Effector CD4-positive, alpha-beta T cell (primary cell): ENCODE measurements around the gene TNS1.

Experiments used
- DNase-seq: peaks from one replicate; pipeline ENCODE4 v3.0.0-alpha.2; 2020

The TNS1 gene

DNA sequence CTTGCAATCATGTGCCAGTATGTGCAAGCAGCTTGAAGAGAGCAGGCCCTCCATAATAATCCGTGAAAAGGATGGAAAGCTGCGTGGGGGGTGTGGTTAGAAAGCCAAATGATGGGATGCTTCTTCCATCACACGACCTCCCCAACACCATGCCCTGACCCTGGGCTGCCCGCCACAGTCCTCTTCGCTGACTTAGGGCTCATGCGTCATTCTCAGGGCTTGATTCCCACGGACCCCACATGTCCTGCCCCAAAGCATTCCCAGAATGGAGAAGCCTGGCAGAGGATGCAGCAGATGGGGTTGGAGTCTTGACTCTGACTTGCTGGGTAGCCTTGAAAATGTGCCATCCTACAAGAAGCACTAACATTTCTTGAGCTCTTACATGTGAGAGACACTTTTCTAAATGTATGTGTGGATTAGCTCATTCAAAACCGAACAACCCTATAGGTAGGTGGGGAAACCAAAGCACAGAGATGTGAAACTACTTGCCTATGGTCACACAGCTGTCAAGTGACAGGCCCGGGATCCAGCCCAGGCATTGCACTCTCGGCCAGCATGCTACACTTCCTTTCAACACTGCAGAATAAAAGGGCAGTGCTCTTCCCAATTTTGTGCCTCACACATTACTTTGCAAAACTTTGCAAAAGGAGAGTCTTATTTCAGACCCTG lies 3.7 kb downstream of the TNS1 start:
- DNase-seq = no peak

DNA sequence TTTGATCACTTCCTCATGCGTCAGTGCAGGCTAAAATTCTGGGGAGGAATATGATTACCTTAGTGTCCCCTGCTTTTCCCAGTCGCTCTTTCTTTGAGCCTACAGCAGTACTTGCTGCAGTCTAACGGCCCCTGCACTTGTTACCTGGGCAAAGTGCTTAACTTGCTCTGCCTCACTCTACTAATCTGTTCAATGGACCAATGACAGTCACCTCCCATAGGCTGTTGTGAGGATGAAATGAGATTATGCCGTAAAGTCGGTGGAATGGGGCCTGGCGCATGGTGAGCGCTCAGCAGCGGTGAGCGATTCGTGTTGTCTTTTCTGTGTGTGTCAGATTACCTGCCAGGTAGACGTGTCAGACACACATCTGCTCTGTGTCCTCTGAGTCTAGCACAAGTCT lies 5.3 kb downstream of the TNS1 start:
- no peak for DNase-seq

DNA sequence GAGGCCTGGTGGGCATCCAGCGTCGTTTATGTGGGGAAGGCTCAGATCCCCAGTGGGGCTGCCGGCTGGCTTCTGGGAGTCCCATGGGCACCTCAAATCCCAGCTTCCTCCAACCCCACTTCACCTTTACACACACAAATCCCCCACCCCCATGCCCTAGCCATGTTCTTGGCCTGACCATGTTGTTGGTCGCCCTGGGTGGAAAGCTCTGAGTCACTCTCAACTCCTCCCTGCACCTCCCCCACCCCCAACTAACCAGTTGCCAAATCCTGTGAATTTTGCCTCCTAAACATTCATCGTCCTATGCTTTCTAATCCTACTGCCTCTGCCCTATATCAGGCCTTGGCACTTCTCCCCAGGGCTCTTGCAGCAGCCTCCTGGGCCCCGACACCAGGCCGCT lies 6.4 kb downstream of the TNS1 start:
- DNase-seq = no peak

DNA sequence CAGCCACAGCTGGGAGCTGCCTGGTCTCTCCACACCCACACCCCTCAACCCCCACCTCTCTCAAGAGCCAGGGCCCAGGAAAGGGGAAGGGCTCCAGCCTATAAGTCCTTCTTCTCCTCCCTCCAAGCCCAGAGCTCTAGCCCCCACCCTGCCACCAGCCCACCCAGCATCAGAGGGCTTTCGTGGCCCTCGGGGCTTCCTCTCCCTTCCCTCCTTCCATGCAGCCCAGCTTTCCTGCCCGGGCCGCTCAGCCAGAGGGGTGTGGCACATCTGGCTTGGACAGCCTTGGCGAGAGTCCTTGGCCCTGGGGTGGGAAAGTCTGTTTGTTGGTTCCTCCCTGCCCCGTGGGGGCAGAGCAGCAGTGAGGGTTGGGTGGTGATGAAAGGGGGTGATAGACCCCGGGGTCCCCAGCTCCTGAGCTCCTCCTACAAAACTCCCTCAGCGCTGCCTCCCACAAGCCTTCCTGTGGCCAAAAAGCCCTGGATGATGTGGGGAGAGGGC lies 7.0 kb downstream of the TNS1 start:
- DNase-seq = no peak

DNA sequence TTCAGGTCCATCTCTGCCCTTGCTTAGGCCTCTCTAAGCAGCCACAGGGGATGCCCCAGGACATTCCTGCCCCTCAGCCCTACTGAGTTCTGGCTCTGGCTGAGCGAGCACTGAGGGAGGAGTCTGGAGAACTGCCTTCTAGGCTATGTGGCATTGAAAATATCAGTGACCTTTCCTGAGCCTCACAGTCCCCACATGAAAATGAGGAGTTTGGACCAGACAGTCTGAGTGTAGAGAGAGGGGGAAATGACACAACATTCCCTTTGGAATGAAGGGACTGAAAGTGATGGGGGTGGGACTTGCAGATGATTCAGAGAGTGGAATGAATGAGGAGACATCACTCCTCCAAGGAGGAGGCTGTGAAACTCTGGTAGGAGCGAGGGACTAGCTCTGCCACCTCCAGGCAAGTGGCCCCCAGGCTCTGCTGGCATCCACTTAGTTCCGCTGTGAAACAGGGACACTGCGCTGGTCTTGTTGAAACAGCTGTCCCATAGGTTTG lies 8.0 kb downstream of the TNS1 start:
- DNase-seq = no peak

DNA sequence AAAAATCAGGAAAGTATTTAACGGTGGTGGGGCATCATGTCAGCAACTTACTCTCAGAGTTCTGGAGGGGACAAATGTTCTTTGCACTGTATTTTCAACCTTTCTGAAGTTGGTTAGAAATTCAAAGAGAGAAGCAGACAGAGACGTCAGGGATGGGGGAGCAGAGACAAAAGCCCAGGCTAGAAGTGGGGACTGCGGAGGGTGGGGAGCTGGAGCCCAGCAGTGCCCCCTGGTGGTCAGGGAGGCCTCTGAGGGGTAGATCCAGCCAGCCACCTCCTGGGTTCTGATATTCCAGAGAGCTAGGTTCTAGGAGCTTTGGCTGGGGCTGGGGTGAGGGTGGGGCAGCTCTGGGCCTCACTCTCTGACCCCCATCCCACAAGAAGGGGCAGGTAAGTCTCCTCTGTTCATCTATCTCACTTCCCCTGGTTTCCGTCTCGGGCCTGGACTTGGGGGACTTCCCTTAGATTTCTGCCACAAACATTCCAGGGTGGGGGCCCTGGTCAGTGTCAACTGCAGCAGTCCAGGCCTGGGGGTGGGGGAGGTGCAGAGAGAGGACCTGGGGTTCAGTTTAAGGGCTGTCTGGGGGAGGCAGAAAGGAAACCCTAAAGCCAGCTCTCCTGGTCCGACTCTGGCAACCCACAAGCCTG lies 8.9 kb downstream of the TNS1 start:
- DNase-seq = peak; percentile 14

DNA sequence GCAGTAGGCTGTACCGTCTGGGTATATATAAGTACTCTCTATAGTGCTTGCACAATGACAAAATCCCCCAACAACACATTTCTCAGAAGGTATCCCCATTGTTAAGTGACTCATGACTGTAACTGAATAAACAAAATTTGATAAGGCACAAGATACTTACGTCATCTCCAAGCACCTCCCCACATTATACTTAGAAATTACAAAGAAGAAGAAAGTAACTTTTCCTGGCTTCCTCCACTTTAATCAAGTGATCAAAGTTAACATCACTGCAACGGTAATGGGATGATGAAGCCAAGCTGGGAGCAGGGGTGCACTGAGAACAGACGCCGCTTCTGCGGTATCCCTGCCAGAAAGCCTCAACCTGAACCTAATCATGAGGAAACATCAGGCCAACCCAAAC lies 9.7 kb downstream of the TNS1 start:
- DNase-seq = no peak

DNA sequence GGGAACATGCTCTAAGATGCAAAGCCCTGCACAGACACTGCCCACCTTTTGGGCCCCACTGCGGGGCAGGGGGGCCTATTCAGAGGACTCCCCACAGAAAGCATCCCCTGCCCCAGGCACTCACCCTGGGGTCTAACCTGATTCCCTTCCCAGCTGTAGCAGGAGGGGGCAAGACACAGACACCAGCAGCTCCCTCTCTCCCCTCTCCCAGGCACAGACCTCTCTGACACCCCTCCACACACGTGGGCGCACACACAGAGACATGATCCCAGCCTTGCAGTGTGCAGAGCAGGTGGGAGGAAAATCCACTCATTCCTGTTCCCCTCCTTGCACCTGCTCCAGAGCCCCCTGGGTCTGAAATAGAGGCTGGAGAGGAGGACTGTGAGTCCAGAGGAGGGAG lies 10.7 kb downstream of the TNS1 start:
- no peak for DNase-seq

DNA sequence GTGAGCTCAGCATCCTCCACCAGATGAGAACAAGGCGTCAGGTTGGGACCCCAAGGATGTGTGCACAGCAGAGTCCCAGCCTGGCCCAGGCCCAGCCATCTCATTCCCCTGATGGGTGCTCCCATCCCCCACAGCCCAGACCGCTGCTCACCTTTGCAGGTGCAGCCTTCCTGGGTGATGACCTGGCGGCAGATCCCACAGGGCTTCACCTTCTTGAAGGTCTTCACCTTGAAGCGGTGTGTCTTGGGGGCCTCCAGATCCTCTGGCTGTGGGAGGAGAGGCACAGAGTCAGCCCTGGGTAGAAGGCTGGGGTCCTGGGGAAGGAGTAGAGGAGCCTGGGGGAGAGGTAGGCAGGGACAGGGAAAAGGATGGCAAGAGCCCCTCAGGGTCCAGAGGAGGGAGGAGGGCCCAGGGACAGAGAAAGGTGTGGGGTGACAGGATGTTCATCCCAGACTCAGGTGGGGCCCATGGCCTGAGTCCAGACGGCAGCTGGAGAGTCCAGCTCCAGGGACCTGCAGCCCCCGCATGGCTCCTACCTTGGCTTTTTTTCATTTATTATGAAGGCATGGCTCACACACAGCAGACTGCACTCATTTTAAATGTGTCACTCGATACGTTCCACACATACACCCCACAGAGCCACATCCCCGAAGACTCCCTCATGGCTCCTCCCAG lies 11.9 kb downstream of the TNS1 start:
- DNase-seq = no peak

DNA sequence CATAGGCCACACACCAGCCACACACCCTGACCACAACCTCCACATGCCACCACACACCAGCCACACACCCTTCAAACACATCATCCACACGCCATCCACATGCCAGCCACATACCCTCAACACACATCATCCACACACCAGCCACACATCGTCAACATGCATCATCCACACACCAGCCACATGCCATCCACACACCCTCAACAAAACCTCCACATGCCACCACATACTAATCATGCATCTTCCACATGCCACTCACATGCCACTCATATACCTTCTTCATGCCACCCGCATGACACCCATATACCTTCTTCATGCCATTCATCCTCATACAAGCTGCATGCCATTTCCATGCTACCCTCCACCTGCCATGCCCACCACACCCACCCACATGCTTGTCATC lies 12.4 kb downstream of the TNS1 start:
- DNase-seq = no peak

DNA sequence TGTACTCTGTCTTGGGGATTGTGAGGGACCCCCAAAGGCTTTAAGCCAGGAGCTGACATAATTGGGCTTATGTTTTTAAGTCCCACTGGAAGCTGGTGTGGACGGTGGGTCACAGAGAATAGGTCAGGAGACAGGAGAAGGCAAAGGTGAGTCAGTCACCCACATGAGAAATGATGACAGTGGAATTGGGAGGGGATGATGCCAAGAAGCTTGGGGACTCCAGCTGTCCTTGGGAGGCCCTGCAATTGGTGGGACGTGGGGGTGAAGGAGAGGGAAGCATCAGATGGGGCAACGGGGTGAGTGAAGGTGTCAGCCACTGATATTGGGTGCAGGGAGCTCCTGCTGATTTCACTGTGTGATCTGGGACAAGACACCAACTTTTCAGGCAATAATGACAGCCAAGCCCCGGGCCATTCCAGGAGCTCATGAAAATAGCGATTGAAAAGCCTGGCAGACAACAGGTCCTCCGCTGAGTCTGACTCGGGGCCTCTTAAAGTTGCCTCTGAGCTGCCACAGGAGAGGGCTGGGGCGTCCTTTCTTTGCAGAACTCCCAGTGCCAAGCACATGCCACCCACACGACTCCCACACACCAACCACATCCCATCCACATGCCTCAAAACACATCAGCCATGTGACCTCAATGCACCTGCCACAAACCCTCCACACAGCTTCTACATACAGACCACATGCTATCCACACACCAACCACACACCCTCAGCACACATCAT lies 13.4 kb downstream of the TNS1 start:
- DNase-seq = no peak

DNA sequence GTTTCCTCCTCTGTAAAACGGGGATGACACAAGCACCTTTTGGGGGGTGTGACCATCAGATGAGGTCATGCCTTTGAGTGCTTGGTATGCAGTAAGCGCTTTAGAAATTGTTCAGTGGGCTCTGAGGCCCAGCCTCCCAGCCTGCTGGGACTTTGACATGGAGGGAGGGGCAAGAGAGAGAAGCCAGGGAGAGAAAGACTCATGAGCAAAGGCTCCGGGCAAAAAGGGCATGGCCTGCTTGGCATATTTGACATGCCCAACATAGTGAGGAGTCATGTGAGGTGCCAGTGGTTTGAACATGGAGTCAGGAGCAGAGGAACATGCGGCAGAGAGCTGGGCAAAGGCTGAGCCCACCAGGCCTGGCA lies 14.0 kb downstream of the TNS1 start:
- no peak for DNase-seq

DNA sequence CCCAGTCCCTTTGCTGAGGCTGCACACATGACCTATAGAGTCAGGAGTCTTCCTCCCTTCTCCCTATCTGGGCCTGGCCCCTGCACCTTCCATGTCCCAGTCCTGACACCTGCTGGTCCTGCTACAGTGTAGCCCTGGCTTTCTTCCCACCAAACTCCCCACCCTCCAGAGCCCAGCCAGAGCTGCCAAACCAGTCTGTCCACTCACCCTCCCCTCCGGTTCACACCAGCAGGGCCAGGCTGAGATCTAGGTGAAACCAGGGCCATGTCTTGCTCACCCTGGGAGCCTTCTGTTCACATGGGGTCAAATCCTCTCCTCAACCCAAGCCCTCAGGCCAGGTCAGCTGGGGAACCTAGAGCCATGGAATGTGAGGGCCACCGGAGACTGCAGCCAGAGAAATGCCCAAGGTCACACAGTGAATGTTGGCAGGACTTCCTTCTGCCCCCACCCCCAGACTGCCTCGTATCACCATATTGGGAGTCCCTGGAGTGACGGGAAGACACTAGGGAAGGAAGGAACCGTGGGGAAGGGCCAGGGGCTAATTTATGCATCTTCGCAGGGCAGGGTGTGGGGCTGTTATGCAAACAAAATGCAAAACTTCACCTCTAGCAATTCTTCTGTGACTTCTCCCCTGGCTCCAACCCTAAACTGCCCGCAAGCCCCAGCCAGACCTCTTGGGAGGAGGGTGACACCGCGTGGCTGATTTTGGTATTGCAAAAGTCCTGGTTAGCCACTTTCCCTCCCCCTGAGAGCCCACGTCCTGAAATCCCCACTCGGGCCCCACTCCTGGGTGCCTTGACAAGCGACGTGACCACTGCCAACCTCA lies 14.6 kb downstream of the TNS1 start:
- peak; percentile 28 for DNase-seq

DNA sequence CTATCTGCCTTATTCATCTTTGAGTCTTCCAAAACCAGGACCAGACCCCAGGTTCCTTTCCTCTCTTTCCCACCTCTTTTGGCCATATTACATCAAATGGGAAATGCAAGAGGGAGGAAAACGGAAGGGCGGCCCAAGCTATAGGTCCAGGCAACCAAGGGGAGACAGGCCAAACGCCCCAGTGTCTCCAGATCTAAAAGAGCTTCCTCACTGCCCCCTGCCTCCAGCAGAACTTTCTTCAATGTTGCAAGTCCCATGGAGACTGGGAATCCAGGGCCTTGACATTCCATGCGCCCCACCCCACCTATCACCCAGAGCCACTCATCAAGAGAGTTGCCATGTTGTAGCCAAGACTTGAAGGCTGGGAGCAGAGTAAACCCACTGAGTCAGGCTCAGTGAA lies 15.4 kb downstream of the TNS1 start:
- DNase-seq = no peak

DNA sequence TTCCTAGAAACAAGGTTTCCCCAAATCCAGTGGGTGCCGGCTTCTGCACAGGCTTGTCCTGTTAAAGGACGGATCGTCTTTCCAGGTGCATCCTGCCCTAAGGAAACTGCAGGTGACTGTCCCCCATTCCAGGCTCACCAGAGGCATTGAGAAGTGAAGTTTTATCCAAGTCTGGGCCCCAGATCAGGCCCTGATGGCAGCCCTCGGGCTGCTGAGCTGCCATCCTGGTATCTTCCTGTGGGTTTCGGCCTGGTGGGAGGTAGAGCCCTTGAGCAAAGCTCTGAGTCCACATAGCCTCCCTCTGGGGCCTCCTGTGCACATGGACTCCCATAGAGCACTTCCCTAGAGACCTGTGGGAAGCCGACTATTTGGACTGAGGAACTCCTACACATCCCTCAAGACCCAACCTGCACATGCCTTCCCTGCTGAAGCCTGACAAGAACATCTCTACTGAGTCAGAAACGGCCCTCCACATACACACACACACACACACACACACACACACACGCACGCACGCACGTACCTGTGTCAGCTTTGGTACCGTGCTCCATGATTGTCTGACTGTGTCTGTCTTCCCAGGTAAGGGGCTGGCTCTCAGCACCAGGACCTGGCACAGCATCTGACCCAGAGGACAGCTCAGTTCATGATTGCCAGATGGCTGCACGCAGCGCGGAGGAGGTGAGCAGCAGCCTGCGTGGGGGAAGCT lies 16.4 kb downstream of the TNS1 start:
- no peak for DNase-seq

DNA sequence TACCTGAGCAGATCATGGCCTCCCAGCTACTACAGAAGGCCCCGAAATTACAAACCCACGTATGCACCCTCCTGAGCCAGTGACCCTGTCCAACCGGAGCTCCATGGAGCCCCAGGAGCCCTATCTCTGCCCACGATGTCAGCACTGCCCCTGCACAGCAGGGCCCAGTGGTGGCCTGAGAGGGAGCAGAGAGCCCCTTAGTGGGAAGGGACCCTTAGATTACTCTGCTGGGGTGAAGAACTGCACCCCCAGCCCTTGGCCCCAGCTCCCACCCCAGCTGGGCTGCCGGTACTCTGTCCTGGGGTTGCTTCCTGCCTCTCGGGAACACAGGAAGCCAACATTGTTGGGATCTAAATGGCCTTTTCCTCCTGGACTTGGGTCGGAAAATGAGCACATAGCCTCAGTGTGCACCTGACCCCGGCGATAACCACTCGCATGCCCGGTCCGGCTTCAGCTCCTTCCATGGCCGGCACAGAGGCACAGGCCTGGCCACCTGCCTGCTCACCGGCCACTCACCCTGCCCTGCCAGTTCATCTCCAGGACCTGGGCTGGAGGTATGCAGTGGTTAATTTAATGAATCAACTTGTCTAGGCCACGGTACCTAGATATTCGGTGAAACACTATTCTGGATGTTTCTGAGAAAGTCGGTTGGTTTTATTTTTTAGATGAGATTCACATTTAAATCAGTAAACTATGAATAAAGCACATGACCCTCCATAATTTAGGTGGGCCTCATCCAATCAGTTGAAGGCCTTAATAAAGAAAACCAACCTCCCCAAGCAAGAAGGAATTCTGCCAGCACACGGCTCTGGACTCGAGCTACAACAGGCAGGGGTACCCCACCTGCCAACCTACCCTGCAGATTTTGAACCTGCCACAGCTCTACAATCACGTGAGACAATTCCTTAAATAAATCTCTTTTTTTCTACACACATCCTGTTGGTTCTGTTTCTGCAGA lies 19.2 kb downstream of the TNS1 start:
- DNase-seq = no peak

DNA sequence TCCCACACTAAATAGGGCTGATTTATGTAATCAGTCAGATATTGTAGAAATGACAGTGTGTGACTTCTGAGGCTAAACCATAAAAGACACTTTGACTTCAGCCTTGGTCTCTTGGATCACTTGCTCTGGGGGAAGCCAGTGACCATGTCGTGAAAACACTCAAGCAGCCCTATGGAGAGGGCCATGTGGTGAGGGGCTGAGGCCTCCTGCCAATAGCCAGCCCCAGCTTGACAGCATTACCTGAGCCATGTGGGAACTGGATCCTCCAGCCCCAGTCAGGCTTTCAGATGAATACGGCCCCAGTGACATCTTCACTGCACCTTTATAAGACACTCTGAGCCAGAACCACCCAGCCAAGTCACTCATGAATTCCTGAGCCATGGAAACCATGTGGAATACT lies 20.8 kb downstream of the TNS1 start:
- DNase-seq = no peak

DNA sequence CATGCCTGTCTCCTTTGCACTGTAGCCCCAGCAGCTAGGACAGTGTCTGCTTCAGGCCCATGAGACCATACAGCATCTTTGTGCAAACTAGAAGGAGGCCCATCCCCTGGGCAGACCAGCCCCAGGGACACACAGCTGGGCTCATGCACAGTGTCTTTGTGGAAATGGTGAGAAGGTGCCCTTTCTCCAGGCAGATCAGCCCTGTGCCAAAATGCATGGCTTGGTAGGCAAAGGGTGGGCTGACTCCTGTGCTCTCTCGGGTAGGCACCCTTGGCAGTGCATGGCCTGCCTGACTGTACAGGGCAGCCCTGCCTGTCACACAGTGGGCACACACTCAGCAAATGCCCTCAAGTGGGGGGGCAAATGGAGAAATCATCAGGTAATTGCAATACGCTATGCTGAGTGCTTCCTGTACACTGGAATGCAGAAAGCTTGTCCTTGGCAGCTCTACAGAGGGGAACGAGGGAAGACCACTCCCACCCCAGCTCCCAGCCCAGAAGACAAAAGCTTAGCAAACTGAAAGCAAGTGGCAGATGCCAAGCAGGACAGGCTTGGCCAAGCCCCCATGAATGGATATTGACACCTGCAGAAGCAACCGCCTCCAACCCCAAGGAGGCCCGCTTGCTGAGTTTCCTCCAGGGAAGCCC lies 21.6 kb downstream of the TNS1 start:
- no peak for DNase-seq

DNA sequence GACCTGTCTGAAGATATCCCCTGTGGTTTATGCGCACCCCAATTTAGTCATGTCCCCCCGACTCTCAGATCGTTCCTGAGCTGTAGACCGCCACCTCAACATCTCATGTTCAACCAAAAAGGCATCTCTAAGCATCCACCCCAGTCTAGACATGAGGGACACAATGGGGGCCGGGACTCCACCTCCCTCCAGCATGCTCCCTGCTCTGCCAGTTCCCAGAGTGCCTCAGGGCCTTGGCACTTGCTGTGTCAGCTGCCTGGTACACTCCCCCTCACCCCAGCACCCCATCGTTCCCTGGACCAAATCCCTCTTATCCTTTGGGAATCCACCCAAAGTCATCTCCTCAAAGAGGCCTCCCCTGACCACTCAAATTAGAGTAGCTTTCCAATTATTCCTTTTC lies 22.2 kb downstream of the TNS1 start:
- no peak for DNase-seq

DNA sequence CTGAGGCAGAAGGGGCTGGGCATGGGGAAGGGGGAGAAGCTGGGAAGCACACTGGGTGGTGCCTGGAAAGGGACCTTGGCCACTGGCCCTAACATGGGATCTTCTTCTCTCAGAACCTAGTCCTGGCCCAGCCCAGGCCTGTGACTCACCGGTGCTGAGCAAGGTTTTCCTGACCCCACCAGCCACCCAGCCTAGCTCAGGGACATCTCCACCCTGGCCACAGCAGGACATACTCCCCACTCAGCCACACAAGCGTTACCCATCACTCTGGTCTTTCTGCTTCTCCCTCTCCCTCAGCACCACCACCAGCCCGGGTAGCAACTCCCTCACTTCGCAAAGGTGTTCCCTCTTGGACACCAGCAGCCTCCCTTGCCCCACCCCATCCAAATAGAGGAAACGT lies 22.8 kb downstream of the TNS1 start:
- no peak for DNase-seq
